Measurements from ENCODE around the gene INSR.

DNA sequence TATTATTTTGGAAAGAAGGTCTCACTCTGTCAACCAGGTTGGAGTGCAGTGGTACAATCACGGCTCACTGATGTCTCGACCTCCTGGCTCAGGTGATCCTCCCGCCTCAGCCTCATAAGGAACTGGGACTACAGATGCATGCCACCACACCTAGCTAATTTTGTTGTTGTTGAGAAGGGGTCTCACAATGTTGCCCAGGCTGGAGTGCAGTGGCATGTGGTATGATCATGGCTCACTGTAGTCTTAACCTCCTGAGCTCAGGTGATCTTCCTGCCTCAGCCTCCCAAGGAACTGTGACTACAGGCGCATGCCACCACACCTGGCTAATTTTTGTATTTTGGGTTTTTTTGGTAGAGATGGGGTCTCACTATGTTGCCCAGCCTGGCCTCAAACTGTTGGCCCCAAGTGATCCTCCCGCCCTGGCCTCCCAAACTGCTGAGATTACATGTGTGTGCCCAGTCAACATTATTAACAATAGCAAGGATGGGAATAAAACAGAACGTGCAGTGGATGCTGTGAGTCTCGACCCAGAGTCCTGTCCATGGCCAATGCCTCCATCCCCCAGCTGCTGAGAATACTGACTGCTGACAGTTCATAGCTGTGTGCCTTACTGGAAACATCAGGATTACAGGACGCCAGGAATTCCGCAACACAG lies 230.3 kb downstream of the INSR start:
- TF ChIP-seq CTCF (IDR thresholded peaks at IDR 0.05; ENCODE audit: insufficient read depth, low read length), result no peak
- TF ChIP-seq POLR2AphosphoS5 (IDR thresholded peaks at IDR 0.05; ENCODE audit: low read depth), result no peak
- TF ChIP-seq GABPA (IDR thresholded peaks at IDR 0.05; ENCODE audit: low read depth), result no peak
- TF ChIP-seq SPI1 (IDR thresholded peaks at IDR 0.05; ENCODE audit: borderline replicate concordance, low read depth), result no peak
- TF ChIP-seq, protein P1, sequence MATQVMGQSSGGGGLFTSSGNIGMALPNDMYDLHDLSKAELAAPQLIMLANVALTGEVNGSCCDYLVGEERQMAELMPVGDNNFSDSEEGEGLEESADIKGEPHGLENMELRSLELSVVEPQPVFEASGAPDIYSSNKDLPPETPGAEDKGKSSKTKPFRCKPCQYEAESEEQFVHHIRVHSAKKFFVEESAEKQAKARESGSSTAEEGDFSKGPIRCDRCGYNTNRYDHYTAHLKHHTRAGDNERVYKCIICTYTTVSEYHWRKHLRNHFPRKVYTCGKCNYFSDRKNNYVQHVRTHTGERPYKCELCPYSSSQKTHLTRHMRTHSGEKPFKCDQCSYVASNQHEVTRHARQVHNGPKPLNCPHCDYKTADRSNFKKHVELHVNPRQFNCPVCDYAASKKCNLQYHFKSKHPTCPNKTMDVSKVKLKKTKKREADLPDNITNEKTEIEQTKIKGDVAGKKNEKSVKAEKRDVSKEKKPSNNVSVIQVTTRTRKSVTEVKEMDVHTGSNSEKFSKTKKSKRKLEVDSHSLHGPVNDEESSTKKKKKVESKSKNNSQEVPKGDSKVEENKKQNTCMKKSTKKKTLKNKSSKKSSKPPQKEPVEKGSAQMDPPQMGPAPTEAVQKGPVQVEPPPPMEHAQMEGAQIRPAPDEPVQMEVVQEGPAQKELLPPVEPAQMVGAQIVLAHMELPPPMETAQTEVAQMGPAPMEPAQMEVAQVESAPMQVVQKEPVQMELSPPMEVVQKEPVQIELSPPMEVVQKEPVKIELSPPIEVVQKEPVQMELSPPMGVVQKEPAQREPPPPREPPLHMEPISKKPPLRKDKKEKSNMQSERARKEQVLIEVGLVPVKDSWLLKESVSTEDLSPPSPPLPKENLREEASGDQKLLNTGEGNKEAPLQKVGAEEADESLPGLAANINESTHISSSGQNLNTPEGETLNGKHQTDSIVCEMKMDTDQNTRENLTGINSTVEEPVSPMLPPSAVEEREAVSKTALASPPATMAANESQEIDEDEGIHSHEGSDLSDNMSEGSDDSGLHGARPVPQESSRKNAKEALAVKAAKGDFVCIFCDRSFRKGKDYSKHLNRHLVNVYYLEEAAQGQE (IDR thresholded peaks at IDR 0.05; ENCODE audit: insufficient replicate concordance, low read depth), result no peak
